ENCODE data around the gene GPRC5A. TPM values are rescaled to one million over a fixed set of nuclear protein-coding genes. Genes with fewer than 3 reads are reported as not detected.
A peak's percentile ranks its signal among the peaks of the same experiment; 100 is the strongest.

Gene GPRC5A
- total and polyA plus RNA-seq, 2 donors (not counting 1 experiment from before 2014, with no cell fraction given), result 4.8 to 46.8 TPM

- TF ChIP-seq EZH2 (IDR thresholded peaks at IDR 0.05; ENCODE audit: low read length, missing control alignments), result no peak
- no peak for TF ChIP-seq CTCF (conservative IDR thresholded peaks at IDR 0.05 in 1 of 2, IDR thresholded peaks at IDR 0.05 in 1 of 2; ENCODE audit: low read depth in 1 of 2, low read length in 2 of 2)
- Histone ChIP-seq H3K27me3 (ENCODE audit: control insufficient read depth, insufficient read depth, low read length) (no peaks in the 10 kb centered on the region), H4K20me1 (ENCODE audit: control insufficient read depth, extremely low read depth, insufficient read depth, low read length) (no peaks in the 10 kb centered on the region), H3K36me3 (ENCODE audit: control insufficient read depth, insufficient read depth, low read length) (peaks cover 13% of the 10 kb centered on the region), H3K4me3 (replicated peaks in 1 of 4; ENCODE audit: control extremely low read depth in 1 of 4, insufficient read depth in 1 of 4, low read depth in 3 of 4, low read length in 4 of 4) (no peak overlapping the region), H3K4me1 (ENCODE audit: control insufficient read depth, extremely low read depth, insufficient read depth, low read length) (peaks cover 3% of the 10 kb centered on the region), H3K27ac (ENCODE audit: insufficient read depth, low read length) (no peak overlapping the region), H3K79me2 (ENCODE audit: control insufficient read depth, insufficient read depth, low read length) (peaks cover 11% of the 10 kb centered on the region), H2AFZ (ENCODE audit: low read length) (peak overlapping the region; percentile 20), H3K9ac (ENCODE audit: insufficient read depth, low read length) (no peak overlapping the region), H3K4me2 (ENCODE audit: extremely low read depth, insufficient read depth, low read length) (peak overlapping the region; percentile 13), H3K9me3 (ENCODE audit: control insufficient read depth, insufficient read depth, low read depth, low read length) (no peaks in the 10 kb centered on the region)
- peak; percentile 39 to 68 for DNase-seq (ENCODE audit: low read depth in 2 of 2)
Observed at GRCh38 chr12:12909995-12910420, 18.6 kb downstream of the GPRC5A start.

GRCh38 chr12:12912711-12913110 lies 21.3 kb downstream of the GPRC5A start:
- Histone ChIP-seq H4K20me1 (ENCODE audit: control insufficient read depth, extremely low read depth, insufficient read depth, low read length) (no peaks in the 10 kb centered on the region), H2AFZ (ENCODE audit: low read length) (no peak overlapping the region), H3K4me3 (replicated peaks in 1 of 4; ENCODE audit: control extremely low read depth in 1 of 4, insufficient read depth in 1 of 4, low read depth in 3 of 4, low read length in 4 of 4) (no peak overlapping the region), H3K79me2 (ENCODE audit: control insufficient read depth, insufficient read depth, low read length) (peaks cover 10% of the 10 kb centered on the region), H3K4me1 (ENCODE audit: control insufficient read depth, extremely low read depth, insufficient read depth, low read length) (peaks cover 14% of the 10 kb centered on the region), H3K36me3 (ENCODE audit: control insufficient read depth, insufficient read depth, low read length) (peaks cover 13% of the 10 kb centered on the region), H3K9me3 (ENCODE audit: control insufficient read depth, insufficient read depth, low read depth, low read length) (no peaks in the 10 kb centered on the region), H3K9ac (ENCODE audit: insufficient read depth, low read length) (no peak overlapping the region), H3K4me2 (ENCODE audit: extremely low read depth, insufficient read depth, low read length) (no peak overlapping the region), H3K27ac (ENCODE audit: insufficient read depth, low read length) (no peak overlapping the region), H3K27me3 (ENCODE audit: control insufficient read depth, insufficient read depth, low read length) (no peaks in the 10 kb centered on the region)
- TF ChIP-seq EZH2 (IDR thresholded peaks at IDR 0.05; ENCODE audit: low read length, missing control alignments) (no peak), CTCF (conservative IDR thresholded peaks at IDR 0.05 in 1 of 2, IDR thresholded peaks at IDR 0.05 in 1 of 2; ENCODE audit: low read depth in 1 of 2, low read length in 2 of 2) (no peak)
- DNase-seq (ENCODE audit: low read depth in 2 of 2), result no peak

GRCh38 chr12:12915656-12916055 lies 24.3 kb downstream of the GPRC5A start:
- Histone ChIP-seq H4K20me1 (ENCODE audit: control insufficient read depth, extremely low read depth, insufficient read depth, low read length) (no peaks in the 10 kb centered on the region), H2AFZ (ENCODE audit: low read length) (no peak overlapping the region), H3K27me3 (ENCODE audit: control insufficient read depth, insufficient read depth, low read length) (no peaks in the 10 kb centered on the region), H3K36me3 (ENCODE audit: control insufficient read depth, insufficient read depth, low read length) (peaks cover 8% of the 10 kb centered on the region), H3K4me3 (replicated peaks in 1 of 4; ENCODE audit: control extremely low read depth in 1 of 4, insufficient read depth in 1 of 4, low read depth in 3 of 4, low read length in 4 of 4) (no peak overlapping the region), H3K4me1 (ENCODE audit: control insufficient read depth, extremely low read depth, insufficient read depth, low read length) (peaks cover 15% of the 10 kb centered on the region), H3K9ac (ENCODE audit: insufficient read depth, low read length) (no peak overlapping the region), H3K27ac (ENCODE audit: insufficient read depth, low read length) (no peak overlapping the region), H3K79me2 (ENCODE audit: control insufficient read depth, insufficient read depth, low read length) (no peaks in the 10 kb centered on the region), H3K4me2 (ENCODE audit: extremely low read depth, insufficient read depth, low read length) (no peak overlapping the region), H3K9me3 (ENCODE audit: control insufficient read depth, insufficient read depth, low read depth, low read length) (no peaks in the 10 kb centered on the region)
- no peak for TF ChIP-seq CTCF (conservative IDR thresholded peaks at IDR 0.05 in 1 of 2, IDR thresholded peaks at IDR 0.05 in 1 of 2; ENCODE audit: low read depth in 1 of 2, low read length in 2 of 2)
- no peak for TF ChIP-seq EZH2 (IDR thresholded peaks at IDR 0.05; ENCODE audit: low read length, missing control alignments)
- no peak for DNase-seq (ENCODE audit: low read depth in 2 of 2)
